ENCODE measurements around the gene ASH1L. TPM values are rescaled to one million over a fixed set of nuclear protein-coding genes. Genes with fewer than 3 reads are reported as not detected.

The ASH1L gene
- total RNA-seq, 1 donor from 2014 or later, result 28.5 TPM

DNA sequence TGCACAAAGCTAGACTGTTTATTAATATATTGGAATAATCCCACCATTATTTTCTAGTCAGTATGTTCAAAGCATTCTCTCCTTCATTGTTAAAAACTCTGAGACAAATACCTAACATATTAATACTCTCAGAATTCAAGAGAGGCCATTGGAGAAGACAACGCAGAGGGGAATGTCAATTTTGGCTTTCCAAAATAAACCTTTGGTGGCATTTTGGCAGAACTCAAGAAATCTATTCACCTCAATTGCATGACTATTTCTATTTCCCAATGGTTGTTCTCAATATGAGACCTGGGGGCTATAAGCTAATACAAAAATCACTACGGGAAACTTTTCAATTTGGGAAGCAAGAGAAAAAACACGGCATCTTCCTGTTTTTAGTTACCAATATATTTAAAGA is 183.4 kb downstream of the ASH1L start:
- peak overlapping the region; percentile 93 for H3K27ac Mint-ChIP-seq (ENCODE audit: unreplicated experiment)
- peaks cover 17% of the 10 kb centered on the region for H3K4me1 Mint-ChIP-seq (ENCODE audit: unreplicated experiment)
- peaks cover 9% of the 10 kb centered on the region for H3K36me3 Mint-ChIP-seq (ENCODE audit: low read depth, unreplicated experiment)
- no peaks in the 10 kb centered on the region for H3K27me3 Mint-ChIP-seq (ENCODE audit: unreplicated experiment)
- TF ChIP-seq, protein P1, sequence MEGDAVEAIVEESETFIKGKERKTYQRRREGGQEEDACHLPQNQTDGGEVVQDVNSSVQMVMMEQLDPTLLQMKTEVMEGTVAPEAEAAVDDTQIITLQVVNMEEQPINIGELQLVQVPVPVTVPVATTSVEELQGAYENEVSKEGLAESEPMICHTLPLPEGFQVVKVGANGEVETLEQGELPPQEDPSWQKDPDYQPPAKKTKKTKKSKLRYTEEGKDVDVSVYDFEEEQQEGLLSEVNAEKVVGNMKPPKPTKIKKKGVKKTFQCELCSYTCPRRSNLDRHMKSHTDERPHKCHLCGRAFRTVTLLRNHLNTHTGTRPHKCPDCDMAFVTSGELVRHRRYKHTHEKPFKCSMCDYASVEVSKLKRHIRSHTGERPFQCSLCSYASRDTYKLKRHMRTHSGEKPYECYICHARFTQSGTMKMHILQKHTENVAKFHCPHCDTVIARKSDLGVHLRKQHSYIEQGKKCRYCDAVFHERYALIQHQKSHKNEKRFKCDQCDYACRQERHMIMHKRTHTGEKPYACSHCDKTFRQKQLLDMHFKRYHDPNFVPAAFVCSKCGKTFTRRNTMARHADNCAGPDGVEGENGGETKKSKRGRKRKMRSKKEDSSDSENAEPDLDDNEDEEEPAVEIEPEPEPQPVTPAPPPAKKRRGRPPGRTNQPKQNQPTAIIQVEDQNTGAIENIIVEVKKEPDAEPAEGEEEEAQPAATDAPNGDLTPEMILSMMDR (IDR thresholded peaks at IDR 0.05; ENCODE audit: unreplicated experiment), result no peak
- DNase-seq (ENCODE audit: low spot score), result no peak
- no peaks in the 10 kb centered on the region for H3K9me3 Mint-ChIP-seq (ENCODE audit: unreplicated experiment)
- H3K4me3 Mint-ChIP-seq (ENCODE audit: unreplicated experiment), result no peak overlapping the region

DNA sequence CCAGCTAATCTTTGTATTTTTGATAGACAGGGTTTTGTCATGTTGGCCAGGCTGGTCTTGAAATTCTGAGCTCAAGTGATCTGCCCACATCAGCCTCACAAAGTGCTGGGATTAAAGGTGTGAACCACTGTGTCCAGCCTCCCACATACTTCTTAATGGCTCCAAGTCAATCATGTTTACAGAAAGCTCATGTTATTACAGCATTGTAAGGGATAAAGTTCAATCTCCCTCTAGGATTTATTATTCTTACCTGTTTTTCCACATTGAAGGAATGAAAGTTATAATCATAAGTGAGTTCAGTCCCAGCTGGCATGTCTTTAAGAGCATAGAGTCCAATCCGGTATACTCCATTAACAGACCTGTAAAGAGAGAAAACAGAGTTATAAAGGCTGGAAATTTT is 202.6 kb downstream of the ASH1L start:
- Mint-ChIP-seq H3K27me3 (ENCODE audit: unreplicated experiment) (no peaks in the 10 kb centered on the region), H3K9me3 (ENCODE audit: unreplicated experiment) (no peaks in the 10 kb centered on the region), H3K36me3 (ENCODE audit: low read depth, unreplicated experiment) (peaks cover 9% of the 10 kb centered on the region), H3K4me3 (ENCODE audit: unreplicated experiment) (no peak overlapping the region), H3K4me1 (ENCODE audit: unreplicated experiment) (no peaks in the 10 kb centered on the region), H3K27ac (ENCODE audit: unreplicated experiment) (no peak overlapping the region)
- no peak for DNase-seq (ENCODE audit: low spot score)
- TF ChIP-seq, protein P1 (IDR thresholded peaks at IDR 0.05; ENCODE audit: unreplicated experiment), result no peak

DNA sequence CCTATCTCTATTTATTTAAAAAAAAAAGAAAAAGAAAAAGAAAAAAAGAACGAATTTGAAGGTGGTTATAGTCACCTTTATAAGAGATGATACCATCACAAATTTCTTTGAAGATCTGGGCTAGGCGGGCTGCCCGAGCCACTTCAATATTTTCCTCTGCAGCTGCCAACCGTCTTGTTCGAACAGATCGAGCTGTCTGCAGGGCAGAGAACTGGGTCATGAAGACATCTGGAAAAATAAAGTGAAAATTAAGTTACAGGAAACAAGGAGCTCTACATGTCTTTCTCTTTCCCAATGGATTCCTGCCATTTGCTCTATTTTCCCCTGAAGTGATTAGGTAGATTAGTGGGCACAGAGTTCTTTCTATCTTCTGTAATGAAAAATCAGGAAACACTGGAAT is 210.0 kb downstream of the ASH1L start:
- H3K27ac Mint-ChIP-seq (ENCODE audit: unreplicated experiment), result no peak overlapping the region
- H3K4me1 Mint-ChIP-seq (ENCODE audit: unreplicated experiment), result no peaks in the 10 kb centered on the region
- H3K9me3 Mint-ChIP-seq (ENCODE audit: unreplicated experiment), result no peaks in the 10 kb centered on the region
- TF ChIP-seq, protein P1 (IDR thresholded peaks at IDR 0.05; ENCODE audit: unreplicated experiment), result no peak
- no peak overlapping the region for H3K4me3 Mint-ChIP-seq (ENCODE audit: unreplicated experiment)
- H3K36me3 Mint-ChIP-seq (ENCODE audit: low read depth, unreplicated experiment), result peaks cover 22% of the 10 kb centered on the region
- DNase-seq (ENCODE audit: low spot score), result no peak
- H3K27me3 Mint-ChIP-seq (ENCODE audit: unreplicated experiment), result no peaks in the 10 kb centered on the region

DNA sequence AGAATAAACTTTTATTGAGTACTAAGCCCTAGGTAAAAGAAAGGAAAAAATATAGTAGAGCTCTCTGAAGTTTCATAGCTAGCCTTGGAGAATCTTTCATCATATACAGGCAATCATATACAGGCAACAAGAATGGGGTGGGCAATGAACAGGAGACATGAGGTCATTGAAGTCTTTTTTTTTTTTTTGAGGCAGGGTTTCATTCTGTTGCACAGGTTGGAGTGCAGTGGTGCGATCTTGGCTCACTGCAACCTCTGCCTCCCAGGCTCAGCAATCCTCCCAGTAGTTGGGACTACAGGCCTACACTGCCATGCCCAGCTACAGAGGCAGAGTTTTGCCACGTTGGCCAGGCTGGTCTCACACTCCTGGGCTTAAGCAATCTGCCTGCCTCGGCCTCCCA is 219.8 kb downstream of the ASH1L start:
- H3K4me3 Mint-ChIP-seq (ENCODE audit: unreplicated experiment), result no peak overlapping the region
- TF ChIP-seq, protein P1 (IDR thresholded peaks at IDR 0.05; ENCODE audit: unreplicated experiment), result no peak
- H3K27me3 Mint-ChIP-seq (ENCODE audit: unreplicated experiment), result no peaks in the 10 kb centered on the region
- H3K4me1 Mint-ChIP-seq (ENCODE audit: unreplicated experiment), result no peaks in the 10 kb centered on the region
- DNase-seq (ENCODE audit: low spot score), result no peak
- H3K36me3 Mint-ChIP-seq (ENCODE audit: low read depth, unreplicated experiment), result peaks cover 49% of the 10 kb centered on the region
- no peaks in the 10 kb centered on the region for H3K9me3 Mint-ChIP-seq (ENCODE audit: unreplicated experiment)
- no peak overlapping the region for H3K27ac Mint-ChIP-seq (ENCODE audit: unreplicated experiment)

DNA sequence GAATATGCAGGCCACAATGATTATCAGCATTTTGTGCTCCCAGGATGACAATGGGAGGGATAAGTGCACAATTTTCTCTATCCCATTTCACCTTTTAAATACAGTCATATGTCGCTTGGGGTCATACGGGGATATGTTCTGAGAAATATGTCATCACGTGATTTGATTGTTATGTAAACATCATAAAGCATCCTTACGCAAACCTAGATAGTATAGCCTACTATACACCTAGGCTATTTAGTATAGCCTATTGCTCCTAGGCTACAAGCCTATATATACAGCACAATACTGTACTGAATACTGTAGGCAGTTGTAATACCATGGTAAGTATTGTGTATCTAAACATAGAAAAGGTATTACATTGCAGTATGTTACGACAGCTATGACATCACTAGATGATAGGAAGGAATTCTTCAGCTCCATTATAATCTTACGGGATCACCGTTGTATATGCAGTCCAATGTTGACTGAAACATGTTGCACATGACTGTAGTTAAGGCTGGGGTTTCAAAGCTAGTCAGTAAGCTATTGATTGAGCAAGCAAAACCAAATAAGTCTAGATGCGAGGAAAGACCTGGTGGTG is 223.0 kb downstream of the ASH1L start:
- Mint-ChIP-seq H3K27me3 (ENCODE audit: unreplicated experiment) (peaks cover 2% of the 10 kb centered on the region), H3K4me3 (ENCODE audit: unreplicated experiment) (no peak overlapping the region), H3K36me3 (ENCODE audit: low read depth, unreplicated experiment) (peaks cover 36% of the 10 kb centered on the region), H3K4me1 (ENCODE audit: unreplicated experiment) (no peaks in the 10 kb centered on the region), H3K27ac (ENCODE audit: unreplicated experiment) (no peak overlapping the region), H3K9me3 (ENCODE audit: unreplicated experiment) (no peaks in the 10 kb centered on the region)
- no peak for DNase-seq (ENCODE audit: low spot score)
- TF ChIP-seq, protein P1 (IDR thresholded peaks at IDR 0.05; ENCODE audit: unreplicated experiment), result no peak

Measured in endothelial cell (in vitro differentiated cells).